ENCODE results near the gene MAGI1. TPM values are rescaled to one million over a fixed set of nuclear protein-coding genes. Genes with fewer than 3 reads are reported as not detected.

Gene MAGI1
- total RNA-seq, 1 donor from 2014 or later, result 69.4 TPM

DNA sequence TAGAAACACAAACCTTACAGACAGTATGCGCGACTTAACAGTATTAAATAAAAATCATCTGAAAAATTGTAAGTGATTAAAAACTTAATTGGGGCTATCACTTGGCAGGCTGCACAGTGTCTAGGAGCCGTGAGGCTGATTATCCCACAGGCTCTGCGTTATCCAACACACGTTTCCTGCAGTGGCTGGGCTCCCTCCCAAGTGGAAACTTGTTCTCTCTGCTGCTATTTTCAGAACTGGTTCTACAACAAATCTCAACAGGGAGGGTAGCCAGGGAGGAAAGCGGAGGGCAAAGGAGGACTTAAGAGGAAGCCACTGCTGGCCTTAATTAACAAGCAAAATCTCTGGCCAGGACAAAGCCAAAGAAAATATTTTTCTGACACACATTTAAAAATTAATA, 555.2 kb downstream of the MAGI1 start:
- intact Hi-C loops (cut with DNase I), result loop anchor here (5.0 kb wide), 1 partner anchor 64 kb away; no protein-coding TSS in a partner anchor

DNA sequence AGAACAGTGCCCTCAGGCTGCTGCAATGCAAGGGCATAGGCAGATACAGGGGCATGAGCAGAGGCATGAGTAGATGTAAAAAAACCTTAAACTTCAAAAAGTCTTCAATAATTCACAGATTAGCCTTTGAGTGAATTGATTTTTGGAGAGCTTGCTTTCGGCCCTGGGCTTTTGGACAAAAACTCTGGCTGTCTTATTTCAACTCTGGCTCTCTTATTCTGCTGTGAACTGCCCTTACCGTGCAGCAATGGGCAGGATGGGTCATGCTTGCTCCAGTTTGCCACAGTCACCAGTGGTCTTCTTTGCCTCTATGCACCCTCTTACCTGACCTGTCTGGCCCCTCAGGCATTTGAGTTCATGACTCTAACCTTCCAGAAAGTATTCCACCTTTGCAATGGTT, 555.7 kb downstream of the MAGI1 start:
- intact Hi-C loops (cut with DNase I), result loop anchor here (5.0 kb wide), 1 partner anchor 64 kb away; no protein-coding TSS in a partner anchor
- no peak for DNase-seq (ENCODE audit: low spot score)

More for the DNA sequence above, 555.2 kb downstream of the MAGI1 start:
- peak; percentile 80 for DNase-seq (ENCODE audit: low spot score)

DNA sequence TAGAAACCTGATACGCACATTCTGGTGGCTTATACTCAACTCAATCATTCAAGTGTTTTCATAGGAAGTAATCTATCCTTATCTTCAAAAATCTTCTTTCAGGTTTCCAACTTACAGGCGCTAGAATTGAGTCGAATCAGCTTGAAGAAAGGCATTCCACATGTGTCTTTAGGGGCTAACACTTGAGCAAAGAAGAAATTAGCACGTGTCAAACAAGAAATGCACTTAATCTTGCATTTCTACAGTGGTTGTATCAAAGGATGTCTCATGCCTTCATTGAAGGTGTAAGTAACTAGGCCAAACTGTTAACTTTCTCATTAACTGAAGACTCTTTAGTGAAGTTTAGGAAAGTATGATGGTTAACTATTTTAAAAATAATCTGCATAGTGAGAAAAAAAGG, 557.6 kb downstream of the MAGI1 start:
- DNase-seq (ENCODE audit: low spot score), result no peak
- intact Hi-C loops (cut with DNase I), result loop anchor here (5.0 kb wide), 1 partner anchor 66 kb away; no protein-coding TSS in a partner anchor

DNA sequence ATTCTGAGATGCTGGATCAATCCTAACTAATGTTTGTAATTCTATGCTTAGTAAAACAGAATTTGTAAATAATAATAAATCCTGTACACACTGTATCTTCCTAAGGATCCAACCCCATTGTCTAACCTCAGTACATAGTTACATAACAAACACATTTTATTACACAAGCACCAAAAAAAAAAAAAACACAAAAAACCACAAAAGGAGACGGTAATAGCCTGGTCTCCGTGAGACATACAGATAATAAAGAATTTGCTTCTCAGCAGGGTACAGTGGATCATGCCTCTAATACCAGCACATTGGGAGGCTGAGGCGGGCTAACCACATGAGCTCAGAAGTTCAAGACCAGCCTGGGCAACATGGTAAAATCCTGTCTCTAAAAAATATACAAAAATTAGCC, 558.7 kb downstream of the MAGI1 start:
- DNase-seq (ENCODE audit: low spot score), result no peak
- intact Hi-C loops (cut with DNase I), result loop anchor here (5.0 kb wide), 1 partner anchor 67 kb away; no protein-coding TSS in a partner anchor

DNA sequence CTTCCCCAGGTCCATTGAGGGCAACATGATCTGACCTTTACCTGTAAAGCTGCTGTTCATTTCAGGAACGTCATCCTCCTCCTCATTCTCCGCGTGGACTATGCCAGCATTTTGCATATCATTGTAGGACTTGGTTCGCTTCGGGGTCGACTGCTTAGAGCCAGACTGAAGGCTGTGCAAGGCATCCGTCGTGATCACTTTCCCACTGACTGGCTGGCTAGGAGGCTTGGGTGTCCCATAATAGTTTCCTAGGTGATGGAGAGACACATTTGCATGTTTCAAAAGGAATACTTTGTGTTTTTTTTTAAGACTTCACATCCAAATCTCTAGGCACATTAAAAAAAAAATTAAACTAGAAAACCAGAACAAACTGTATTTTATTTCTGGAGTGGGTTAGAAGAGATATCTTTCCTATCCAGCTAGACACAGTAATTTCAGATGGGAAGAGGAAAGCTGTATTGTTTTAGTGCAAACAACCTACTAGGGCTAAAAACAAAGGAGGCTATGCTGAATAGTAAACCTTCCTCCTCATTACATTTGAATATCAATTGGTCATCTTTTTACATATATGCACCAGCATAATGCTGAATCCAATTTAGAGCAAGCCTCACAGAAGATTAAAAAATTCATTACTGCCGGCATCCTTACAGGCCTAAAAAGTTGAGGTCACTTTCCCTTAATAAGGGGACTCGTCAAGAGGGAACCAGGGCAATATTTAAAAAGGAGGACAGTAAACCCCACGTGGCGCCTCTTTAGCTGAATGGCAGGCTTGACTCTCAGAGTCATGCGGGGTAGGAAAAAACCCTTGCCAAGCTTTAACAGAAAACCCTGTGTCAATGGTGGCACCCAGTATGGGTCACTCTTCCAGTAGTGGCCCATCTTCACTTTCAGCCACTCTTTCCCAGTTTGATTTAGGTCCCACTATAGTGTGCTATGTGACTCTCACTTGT, 559.9 kb downstream of the MAGI1 start:
- no peak for DNase-seq (ENCODE audit: low spot score)
- intact Hi-C loops (cut with DNase I), result no loop called here

DNA sequence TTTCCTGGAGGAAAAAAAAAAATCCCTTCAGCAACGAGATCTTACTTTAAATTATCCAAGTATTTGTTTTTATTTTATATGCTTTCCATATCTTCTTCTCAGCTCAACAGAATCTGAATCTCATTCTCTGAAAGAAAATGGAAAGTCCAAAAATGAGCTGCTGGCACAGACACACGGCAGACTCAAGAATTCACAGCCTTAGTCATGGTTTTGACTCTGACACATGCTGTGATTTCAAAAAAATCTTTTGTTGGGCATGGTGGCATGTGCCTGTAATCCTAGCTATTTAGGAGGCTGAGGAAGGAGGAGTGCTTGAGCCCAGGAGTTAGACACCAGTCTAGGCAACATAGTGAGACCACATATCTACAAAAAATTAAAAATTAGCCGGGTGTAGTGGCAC, 565.0 kb downstream of the MAGI1 start:
- no peak for DNase-seq (ENCODE audit: low spot score)
- intact Hi-C loops (cut with DNase I), result no loop called here

DNA sequence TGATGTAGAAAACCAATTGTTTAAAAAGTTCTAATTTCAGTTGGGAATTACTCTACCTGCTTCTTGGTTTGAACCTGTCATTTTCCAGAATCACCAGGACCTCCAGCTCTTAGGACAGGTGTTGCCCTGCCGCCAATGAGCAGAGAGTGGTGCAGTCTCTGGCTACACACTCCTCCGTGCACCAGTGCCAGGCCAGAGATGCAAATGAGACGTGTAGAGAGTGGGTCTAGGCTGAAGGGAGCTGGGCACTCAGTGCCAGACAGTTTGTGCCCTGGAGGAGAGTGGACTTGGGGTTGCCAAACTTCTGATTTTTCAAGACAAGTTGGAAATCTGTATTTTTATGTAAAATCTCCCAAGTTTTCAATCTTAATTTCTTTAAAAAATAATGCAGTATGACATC, 566.2 kb downstream of the MAGI1 start:
- intact Hi-C loops (cut with DNase I), result no loop called here
- DNase-seq (ENCODE audit: low spot score), result no peak

DNA sequence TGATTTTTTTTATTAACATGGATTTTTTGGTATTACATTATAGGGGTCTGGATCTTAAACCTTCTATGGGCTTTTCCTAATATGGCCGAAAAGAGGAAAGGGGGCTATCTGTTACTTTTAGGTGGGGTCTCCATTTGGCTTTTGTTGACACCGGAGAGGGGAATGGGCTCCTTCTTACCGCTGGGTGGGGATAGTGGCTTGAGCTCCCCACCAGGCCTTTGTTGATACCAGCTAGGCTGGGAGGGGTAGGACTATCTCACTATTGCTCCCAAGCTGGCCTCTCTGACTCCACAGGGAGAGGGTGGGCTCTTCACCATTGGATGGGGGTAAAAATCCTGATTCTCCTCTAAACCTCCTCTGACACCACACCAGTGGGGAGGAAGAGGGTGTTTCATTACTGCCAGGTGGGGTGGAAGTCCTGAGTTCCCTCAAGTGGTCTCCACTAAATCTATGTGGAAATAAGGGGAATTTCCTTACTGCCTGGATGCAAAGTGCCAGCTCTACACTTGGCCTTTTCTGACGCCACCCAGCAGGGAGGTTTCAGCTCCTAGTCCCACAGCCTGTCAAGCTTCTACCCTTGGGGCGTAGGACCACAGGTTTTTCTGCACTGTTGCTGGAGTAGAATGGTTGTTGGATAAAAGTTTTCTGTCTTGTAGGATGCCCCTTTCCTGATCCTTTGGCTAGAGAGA, 572.3 kb downstream of the MAGI1 start:
- DNase-seq (ENCODE audit: low spot score), result no peak
- intact Hi-C loops (cut with DNase I), result no loop called here

DNA sequence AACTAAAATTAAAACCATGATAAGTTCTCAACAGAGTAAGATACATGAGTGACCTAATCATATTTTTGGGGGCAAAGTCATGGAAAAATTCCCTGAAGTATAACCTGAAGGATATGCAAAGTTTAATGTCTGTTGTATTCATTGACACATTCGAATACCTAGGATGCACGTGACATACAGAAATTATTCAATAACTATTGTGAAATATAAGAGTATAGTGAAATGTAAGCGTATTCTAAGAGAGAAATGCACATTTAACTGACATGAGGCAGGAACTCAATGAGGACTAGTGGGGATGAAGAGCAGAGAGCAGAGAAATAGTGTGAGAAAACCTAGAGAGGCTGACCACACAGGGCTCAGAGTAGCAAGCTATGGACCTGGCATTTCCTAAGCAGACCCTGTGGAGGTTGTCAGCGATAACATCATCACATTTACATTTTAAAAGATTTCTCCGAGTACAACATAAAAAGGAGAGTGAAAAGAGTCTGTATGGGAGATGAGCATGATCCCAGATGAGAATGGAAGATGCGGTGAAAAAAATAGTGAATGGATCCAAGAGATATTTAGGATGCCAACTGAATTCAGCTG, 588.8 kb downstream of the MAGI1 start:
- no peak for DNase-seq (ENCODE audit: low spot score)
- intact Hi-C loops (cut with DNase I), result no loop called here

DNA sequence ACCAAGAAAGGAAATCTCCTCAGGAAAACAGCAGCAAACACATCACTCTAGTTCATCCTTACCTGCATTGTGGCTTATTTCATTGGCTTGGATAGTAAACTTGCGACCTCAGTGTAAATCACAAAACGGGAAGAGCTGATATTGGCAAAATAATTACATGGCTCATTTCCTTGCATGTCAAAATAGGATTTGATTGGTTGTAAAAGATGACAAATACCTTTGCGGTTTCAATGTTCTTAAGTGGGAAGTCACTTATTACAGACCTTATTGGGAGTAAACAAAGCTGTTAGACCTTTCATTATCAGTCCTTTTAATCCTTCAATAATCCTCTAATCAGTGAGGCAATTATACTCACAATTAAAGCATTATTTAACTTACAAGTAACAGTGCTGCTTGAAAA, 590.6 kb downstream of the MAGI1 start:
- no peak for DNase-seq (ENCODE audit: low spot score)
- intact Hi-C loops (cut with DNase I), result no loop called here

DNA sequence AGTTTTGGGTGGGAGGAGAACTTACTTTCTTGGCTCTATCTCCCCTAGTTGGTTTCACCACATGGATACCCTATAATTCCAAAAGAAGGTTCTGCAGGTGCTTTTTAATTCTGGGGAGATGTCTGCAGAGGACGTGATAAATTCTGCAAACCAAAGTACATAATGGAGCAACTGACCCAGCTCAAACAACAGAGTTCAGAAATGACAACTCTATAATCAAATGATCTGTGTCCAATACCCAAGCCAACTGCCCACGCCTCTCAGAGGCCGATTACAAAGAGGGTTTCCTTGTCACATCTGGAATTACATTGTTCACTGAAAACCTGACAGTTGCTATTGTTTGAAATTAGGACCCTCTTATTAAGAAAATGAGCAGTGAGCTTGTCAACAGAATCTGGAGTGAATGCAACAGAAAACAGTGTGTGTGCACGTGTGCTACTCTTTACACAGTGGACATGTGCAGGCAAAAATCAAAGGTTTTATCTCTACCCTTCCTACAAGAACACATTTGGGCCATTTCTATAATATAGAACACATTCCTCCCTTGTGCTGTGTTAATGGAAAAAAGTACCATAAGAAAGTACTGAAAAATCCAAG, 593.0 kb downstream of the MAGI1 start:
- DNase-seq (ENCODE audit: low spot score), result no peak
- intact Hi-C loops (cut with DNase I), result no loop called here

DNA sequence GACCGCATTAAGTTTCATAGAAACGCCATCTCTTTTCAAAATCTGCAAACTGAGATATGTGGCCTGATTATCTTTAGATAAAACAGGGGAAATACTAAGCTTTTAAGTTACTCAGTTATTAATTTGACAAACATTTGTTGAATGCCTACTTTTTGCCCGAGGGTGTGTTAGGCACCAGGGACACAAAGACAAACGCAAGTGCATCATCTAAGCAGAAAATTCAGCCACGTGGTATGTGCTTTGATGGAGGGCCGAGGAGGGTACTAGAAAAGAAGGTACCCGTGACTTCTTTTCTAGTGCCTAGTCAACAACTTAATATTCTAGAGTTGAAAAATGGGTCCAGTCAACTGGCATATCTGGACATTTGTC, 594.3 kb downstream of the MAGI1 start:
- DNase-seq (ENCODE audit: low spot score), result no peak
- intact Hi-C loops (cut with DNase I), result loop anchor here (5.0 kb wide), 1 partner anchor 53 kb away; no protein-coding TSS in a partner anchor

DNA sequence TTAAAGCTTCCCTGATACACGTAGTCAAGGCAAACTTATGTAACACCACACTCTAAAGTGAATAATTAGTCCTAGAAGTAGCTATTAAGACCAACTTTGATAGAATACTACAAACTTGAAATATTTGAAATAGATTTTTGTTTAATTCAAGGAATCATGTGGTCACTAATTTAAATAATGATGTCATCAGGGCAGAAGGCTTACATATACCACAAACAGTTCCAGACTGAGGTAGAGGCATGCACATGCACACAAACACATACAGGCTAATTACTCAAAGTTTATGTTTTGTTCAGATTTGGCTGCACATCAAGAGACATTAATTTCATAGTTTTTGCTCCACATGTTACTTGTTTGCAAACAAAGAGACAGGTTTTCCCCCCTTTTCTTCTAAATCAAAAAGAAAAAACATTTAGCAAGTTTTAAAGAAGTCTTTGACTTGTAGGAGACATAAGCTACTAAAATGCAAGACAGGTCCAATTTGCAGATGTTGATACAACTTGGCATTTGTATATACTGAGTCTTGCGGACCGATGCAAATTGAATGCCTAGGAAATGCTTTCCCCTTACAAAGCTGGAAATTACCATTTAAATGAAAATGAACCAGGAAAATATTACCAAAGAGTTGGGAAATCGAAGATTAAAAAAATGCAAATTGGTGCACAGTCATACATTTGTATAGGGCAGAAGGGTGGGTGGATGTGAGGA, 594.8 kb downstream of the MAGI1 start:
- DNase-seq (ENCODE audit: low spot score), result no peak
- intact Hi-C loops (cut with DNase I), result loop anchor here (5.0 kb wide), 1 partner anchor 53 kb away; no protein-coding TSS in a partner anchor

DNA sequence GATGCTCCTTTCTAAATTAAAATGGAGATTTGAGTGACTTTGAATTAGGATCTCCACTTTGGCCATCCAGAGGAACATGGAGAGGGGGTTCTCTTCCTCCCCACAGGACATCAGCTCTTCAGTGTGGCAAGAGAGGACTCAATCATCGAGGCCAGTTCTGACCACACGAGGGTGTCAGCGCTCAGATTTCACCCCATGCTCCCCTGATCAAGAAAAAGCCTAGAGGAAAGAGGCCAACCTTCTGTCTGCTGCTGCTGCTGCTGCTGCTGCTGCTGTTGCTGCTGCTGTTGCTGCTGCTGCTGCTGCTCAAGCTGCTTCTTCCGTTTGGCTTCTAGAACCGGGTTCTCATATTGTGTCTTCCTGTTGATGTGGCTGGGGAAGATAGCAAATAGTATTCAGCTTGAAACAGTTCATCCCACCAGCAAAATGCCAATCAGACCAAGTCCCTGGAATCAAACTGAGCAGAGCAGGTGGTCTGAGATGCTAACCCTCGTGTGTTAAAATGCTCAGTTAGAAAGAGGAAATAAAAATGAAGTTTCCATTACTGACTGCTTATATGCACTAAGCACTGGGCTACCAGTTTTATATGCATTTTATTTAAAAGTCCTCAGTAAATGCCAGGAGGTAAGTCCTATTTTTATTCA, 599.0 kb downstream of the MAGI1 start:
- intact Hi-C loops (cut with DNase I), result loop anchor here (2.0 to 5.0 kb wide), 3 partner anchors 58 to 293 kb away; no protein-coding TSS in a partner anchor
- no peak for DNase-seq (ENCODE audit: low spot score)

DNA sequence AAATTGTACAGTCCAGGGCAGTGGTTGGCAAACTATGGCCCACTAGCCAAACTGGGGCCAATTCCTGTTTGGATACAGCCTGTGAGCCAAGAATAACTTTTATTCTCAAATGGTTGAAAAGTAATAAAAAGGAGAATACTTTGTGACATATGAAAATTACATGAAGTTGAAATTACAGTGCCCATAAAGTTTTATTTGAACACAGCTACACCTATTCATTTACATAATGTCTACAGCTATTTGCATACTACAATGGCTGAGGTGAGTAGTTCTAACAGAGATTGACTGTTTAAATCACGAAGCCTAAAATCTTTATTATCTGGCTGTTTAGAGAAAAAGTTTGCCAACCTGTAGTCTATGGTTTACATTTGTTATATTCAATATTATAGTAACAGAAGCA, 600.1 kb downstream of the MAGI1 start:
- no peak for DNase-seq (ENCODE audit: low spot score)
- intact Hi-C loops (cut with DNase I), result loop anchor here (2.0 kb wide), 2 partner anchors 238 to 294 kb away; no protein-coding TSS in a partner anchor

DNA sequence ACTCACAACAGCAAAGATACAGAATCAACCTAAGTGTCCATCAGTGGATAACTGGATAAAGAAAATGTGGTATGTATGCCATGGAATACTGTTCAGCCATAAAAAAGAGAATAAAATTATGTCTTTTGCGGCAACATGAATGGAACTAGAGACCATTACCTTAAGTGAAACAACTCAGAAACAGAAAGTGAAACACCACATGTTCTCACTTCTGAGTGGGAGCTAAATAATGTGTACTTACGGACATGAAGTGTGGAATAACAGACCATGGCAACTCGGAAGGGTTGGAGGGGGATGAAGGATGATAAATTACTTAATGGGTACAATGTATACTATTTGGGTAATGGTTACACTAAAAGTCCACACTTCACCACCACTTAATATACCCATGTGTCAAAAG, 600.6 kb downstream of the MAGI1 start:
- no peak for DNase-seq (ENCODE audit: low spot score)
- intact Hi-C loops (cut with DNase I), result loop anchor here (2.0 kb wide), 2 partner anchors 239 to 295 kb away; no protein-coding TSS in a partner anchor

DNA sequence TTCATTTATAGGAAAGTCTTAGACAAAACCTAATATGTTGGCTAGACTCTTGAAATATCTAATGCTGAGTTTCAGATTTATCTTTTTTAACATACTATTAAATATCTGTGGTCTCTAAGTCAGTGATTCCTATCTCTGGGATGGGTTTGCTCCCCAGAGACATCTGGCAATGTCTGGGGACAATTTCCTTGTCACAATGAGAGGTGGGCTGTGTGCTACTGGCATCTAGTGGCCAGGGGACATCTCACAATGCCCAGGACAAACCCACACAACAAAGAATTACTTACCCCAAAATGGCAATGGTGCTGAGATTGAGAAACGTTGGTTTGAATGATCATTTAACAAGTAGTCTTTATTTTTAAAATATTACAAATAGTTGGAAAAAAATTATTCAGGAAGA, 602.1 kb downstream of the MAGI1 start:
- DNase-seq (ENCODE audit: low spot score), result no peak
- intact Hi-C loops (cut with DNase I), result no loop called here

DNA sequence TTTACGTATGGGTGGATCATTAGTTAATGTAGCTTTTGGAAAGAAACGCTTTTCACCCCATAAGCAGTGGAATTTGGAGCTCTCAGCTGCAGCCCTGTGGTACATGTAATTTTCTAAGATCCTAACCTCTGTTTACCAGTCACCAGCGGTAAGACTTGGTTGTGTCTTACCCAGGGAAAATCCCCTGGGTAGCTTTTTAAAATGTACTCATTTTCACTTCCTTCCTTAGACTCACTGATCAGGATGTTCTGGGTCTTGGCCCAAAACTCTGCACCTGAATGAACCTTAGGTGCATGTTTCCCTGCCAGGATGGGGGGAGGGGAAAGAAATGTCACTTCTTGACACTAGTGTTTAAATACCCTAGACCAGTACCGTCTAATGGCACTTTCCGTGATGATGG, 605.2 kb downstream of the MAGI1 start:
- DNase-seq (ENCODE audit: low spot score), result no peak
- intact Hi-C loops (cut with DNase I), result no loop called here
